ENCODE results near the gene COPS7A. TPM values are rescaled to one million over a fixed set of nuclear protein-coding genes. Genes with fewer than 3 reads are reported as not detected.

Gene COPS7A
- total and polyA plus RNA-seq, 9 of the 15 experiments (the other 6 are each of a cell fraction or from before 2014, with no cell fraction given) = 12.7 to 36.0 (median 24.3) TPM

DNA sequence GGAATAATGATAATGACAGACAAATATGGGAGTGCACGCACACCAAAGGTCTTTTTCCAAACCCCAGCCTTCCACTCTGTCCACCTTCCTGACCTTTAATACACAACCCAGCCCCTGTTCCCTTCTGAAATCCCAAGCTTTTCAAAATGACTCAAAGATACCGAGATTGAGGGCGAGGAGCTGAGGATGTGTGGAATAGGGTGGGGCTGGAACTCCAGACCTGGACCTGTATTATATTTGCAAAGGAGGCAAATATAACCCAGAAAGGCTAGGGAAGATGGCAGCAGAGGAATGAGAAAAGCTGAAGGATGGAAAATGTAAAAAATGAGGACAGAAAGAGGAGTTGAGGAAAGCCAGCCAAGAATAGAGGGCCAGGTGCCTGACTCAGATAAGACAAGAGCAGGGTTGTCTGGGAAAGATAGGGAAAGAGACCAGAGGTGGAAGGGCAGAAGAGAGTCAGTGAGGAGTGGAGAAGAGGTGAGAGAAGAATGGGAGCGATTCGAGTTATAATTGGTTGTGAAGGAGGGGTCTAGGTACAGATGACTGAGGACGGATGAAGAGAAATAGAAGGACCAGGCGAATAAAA lies 41.3 kb downstream of the COPS7A start (continued):
- TF ChIP-seq, protein P1, sequence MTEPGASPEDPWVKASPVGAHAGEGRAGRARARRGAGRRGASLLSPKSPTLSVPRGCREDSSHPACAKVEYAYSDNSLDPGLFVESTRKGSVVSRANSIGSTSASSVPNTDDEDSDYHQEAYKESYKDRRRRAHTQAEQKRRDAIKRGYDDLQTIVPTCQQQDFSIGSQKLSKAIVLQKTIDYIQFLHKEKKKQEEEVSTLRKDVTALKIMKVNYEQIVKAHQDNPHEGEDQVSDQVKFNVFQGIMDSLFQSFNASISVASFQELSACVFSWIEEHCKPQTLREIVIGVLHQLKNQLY (CRISPR knock-in tag; conservative IDR thresholded peaks at IDR 0.05) = no peak
- TF ChIP-seq MCM5 (IDR thresholded peaks at IDR 0.05; ENCODE audit: low read depth) = no peak
- TF ChIP-seq SUPT5H (IDR thresholded peaks at IDR 0.05) = no peak
- TF ChIP-seq, protein P2, sequence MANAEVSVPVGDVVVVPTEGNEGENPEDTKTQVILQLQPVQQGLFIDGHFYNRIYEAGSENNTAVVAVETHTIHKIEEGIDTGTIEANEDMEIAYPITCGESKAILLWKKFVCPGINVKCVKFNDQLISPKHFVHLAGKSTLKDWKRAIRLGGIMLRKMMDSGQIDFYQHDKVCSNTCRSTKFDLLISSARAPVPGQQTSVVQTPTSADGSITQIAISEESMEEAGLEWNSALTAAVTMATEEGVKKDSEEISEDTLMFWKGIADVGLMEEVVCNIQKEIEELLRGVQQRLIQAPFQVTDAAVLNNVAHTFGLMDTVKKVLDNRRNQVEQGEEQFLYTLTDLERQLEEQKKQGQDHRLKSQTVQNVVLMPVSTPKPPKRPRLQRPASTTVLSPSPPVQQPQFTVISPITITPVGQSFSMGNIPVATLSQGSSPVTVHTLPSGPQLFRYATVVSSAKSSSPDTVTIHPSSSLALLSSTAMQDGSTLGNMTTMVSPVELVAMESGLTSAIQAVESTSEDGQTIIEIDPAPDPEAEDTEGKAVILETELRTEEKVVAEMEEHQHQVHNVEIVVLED (CRISPR knock-in tag; IDR thresholded peaks at IDR 0.05) = no peak
- TF ChIP-seq POLR2B (IDR thresholded peaks at IDR 0.05; ENCODE audit: low read depth, partially characterized antibody) = peak; percentile 56
- no peak for TF ChIP-seq SMC3 (conservative IDR thresholded peaks at IDR 0.05; ENCODE audit: insufficient read depth, low read depth, low read length)
- TF ChIP-seq, protein P3, sequence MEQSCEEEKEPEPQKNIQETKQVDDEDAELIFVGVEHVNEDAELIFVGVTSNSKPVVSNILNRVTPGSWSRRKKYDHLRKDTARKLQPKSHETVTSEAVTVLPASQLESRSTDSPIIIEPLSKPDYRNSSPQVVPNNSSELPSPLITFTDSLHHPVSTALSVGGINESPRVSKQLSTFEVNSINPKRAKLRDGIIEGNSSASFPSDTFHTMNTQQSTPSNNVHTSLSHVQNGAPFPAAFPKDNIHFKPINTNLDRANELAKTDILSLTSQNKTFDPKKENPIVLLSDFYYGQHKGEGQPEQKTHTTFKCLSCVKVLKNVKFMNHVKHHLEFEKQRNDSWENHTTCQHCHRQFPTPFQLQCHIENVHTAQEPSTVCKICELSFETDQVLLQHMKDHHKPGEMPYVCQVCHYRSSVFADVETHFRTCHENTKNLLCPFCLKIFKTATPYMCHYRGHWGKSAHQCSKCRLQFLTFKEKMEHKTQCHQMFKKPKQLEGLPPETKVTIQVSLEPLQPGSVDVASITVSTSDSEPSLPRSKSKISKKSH (CRISPR knock-in tag; IDR thresholded peaks at IDR 0.05) = no peak
- TF ChIP-seq ZSCAN29 (IDR thresholded peaks at IDR 0.05) = no peak
- TF ChIP-seq SNIP1 (IDR thresholded peaks at IDR 0.05; ENCODE audit: low read depth) = no peak; the same call in 1 of the 2 replicates
- TF ChIP-seq, protein P4, sequence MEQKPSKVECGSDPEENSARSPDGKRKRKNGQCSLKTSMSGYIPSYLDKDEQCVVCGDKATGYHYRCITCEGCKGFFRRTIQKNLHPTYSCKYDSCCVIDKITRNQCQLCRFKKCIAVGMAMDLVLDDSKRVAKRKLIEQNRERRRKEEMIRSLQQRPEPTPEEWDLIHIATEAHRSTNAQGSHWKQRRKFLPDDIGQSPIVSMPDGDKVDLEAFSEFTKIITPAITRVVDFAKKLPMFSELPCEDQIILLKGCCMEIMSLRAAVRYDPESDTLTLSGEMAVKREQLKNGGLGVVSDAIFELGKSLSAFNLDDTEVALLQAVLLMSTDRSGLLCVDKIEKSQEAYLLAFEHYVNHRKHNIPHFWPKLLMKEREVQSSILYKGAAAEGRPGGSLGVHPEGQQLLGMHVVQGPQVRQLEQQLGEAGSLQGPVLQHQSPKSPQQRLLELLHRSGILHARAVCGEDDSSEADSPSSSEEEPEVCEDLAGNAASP (IDR thresholded peaks at IDR 0.05) = no peak
- TF ChIP-seq, protein P5, sequence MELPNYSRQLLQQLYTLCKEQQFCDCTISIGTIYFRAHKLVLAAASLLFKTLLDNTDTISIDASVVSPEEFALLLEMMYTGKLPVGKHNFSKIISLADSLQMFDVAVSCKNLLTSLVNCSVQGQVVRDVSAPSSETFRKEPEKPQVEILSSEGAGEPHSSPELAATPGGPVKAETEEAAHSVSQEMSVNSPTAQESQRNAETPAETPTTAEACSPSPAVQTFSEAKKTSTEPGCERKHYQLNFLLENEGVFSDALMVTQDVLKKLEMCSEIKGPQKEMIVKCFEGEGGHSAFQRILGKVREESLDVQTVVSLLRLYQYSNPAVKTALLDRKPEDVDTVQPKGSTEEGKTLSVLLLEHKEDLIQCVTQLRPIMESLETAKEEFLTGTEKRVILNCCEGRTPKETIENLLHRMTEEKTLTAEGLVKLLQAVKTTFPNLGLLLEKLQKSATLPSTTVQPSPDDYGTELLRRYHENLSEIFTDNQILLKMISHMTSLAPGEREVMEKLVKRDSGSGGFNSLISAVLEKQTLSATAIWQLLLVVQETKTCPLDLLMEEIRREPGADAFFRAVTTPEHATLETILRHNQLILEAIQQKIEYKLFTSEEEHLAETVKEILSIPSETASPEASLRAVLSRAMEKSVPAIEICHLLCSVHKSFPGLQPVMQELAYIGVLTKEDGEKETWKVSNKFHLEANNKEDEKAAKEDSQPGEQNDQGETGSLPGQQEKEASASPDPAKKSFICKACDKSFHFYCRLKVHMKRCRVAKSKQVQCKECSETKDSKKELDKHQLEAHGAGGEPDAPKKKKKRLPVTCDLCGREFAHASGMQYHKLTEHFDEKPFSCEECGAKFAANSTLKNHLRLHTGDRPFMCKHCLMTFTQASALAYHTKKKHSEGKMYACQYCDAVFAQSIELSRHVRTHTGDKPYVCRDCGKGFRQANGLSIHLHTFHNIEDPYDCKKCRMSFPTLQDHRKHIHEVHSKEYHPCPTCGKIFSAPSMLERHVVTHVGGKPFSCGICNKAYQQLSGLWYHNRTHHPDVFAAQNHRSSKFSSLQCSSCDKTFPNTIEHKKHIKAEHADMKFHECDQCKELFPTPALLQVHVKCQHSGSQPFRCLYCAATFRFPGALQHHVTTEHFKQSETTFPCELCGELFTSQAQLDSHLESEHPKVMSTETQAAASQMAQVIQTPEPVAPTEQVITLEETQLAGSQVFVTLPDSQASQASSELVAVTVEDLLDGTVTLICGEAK (IDR thresholded peaks at IDR 0.05) = no peak
- TF ChIP-seq, protein P5 (CRISPR knock-in tag; IDR thresholded peaks at IDR 0.05) = no peak
- TF ChIP-seq ZNF57 (CRISPR knock-in tag; IDR thresholded peaks at IDR 0.05) = no peak
- no peak for TF ChIP-seq HDAC8 (tag; IDR thresholded peaks at IDR 0.05)

Measured in K562 (cell line).